Endothelial cell of umbilical vein (primary cell): ENCODE data around the gene FUT6. TPM values are rescaled to one million over a fixed set of nuclear protein-coding genes. Genes with fewer than 3 reads are reported as not detected.

Experiments used
- polyA plus RNA-seq, 4 experiments: library from polyadenylated mRNA; depleted of rRNA in 3 of 4; stranded (reverse) in 3 of 4; unstranded in 1 of 4; fragments of >200 nt; gene quantifications; 2 replicates each; pipeline versions ENCODE4 v1.2.1 to v1.2.3, GENCODE V29; 2011 to 2012; ENCODE audit warnings: missing spikeins in 1 of 4
- total RNA-seq: library from RNA; stranded (reverse); gene quantifications from 2 replicates; pipeline ENCODE4 v1.2.3, GENCODE V29; 2021

The FUT6 gene
- total and polyA plus RNA-seq, 2 donors (not counting 3 experiments of a cell fraction or from before 2014, with no cell fraction given): not detected

Other genes starting within 250 kb of the FUT6 start
- 83.7 and 85.9 TPM in 2 replicates for gene SAFB2, start 216.9 kb downstream of the FUT6 start, total RNA-seq
- 24.6 and 31.5 TPM in 2 replicates for gene SAFB2, start 216.9 kb downstream of the FUT6 start, polyA plus RNA-seq
- 96.8 and 109 TPM in 2 replicates for gene SAFB, start 216.6 kb downstream of the FUT6 start, total RNA-seq
- gene SAFB, start 216.6 kb downstream of the FUT6 start, polyA plus RNA-seq: 33.1 and 44.7 TPM in 2 replicates
- gene MICOS13, start 159.2 kb downstream of the FUT6 start, total RNA-seq: 53.0 and 55.3 TPM in 2 replicates
- 86.1 and 115 TPM in 2 replicates for gene MICOS13, start 159.2 kb downstream of the FUT6 start, polyA plus RNA-seq
- 4.4 and 5.0 TPM in 2 replicates for gene HSD11B1L, start 158.7 kb downstream of the FUT6 start, total RNA-seq
- 9.1 and 10.2 TPM in 2 replicates for gene HSD11B1L, start 158.7 kb downstream of the FUT6 start, polyA plus RNA-seq
- gene RPL36, start 149.4 kb downstream of the FUT6 start, total RNA-seq: 944 and 1,033 TPM in 2 replicates
- gene RPL36, start 149.4 kb downstream of the FUT6 start, polyA plus RNA-seq: 835 and 1,084 TPM in 2 replicates
- 95.1 and 95.7 TPM in 2 replicates for gene LONP1, start 119.6 kb downstream of the FUT6 start, total RNA-seq
- gene LONP1, start 119.6 kb downstream of the FUT6 start, polyA plus RNA-seq: 70.0 and 89.2 TPM in 2 replicates
- not detected in 2 replicates for gene CATSPERD, start 119.1 kb downstream of the FUT6 start, total RNA-seq
- gene CATSPERD, start 119.1 kb downstream of the FUT6 start, polyA plus RNA-seq: not detected in 2 replicates
- gene PRR22, start 55.0 kb downstream of the FUT6 start, total RNA-seq: 3.4 and 3.6 TPM in 2 replicates
- gene PRR22, start 55.0 kb downstream of the FUT6 start, polyA plus RNA-seq: 1.4 and 2.0 TPM in 2 replicates
- 38.9 and 40.8 TPM in 2 replicates for gene DUS3L, start 48.5 kb downstream of the FUT6 start, total RNA-seq
- gene DUS3L, start 48.5 kb downstream of the FUT6 start, polyA plus RNA-seq: 25.8 and 29.7 TPM in 2 replicates
- gene NRTN, start 34.6 kb downstream of the FUT6 start, total RNA-seq: 0.30 TPM in 1 of 2 replicates, not detected in the other
- gene NRTN, start 34.6 kb downstream of the FUT6 start, polyA plus RNA-seq: 0.41 TPM in 2 replicates
- gene FUT3, start 11.7 kb upstream of the FUT6 start, total RNA-seq: not detected in 2 replicates
- not detected in 2 replicates for gene FUT3, start 11.7 kb upstream of the FUT6 start, polyA plus RNA-seq
- not detected in 2 replicates for gene FUT5, start 30.8 kb upstream of the FUT6 start, total RNA-seq
- not detected in 2 replicates for gene FUT5, start 30.8 kb upstream of the FUT6 start, polyA plus RNA-seq
- 281 and 283 TPM in 2 replicates for gene NDUFA11, start 64.1 kb upstream of the FUT6 start, total RNA-seq
- 876 and 1,690 TPM in 2 replicates for gene NDUFA11, start 64.1 kb upstream of the FUT6 start, polyA plus RNA-seq
- gene VMAC, start 65.2 kb upstream of the FUT6 start, total RNA-seq: 4.4 and 4.7 TPM in 2 replicates
- 6.9 and 8.9 TPM in 2 replicates for gene VMAC, start 65.2 kb upstream of the FUT6 start, polyA plus RNA-seq
- gene CAPS, start 74.6 kb upstream of the FUT6 start, total RNA-seq: 6.1 and 6.9 TPM in 2 replicates
- gene CAPS, start 74.6 kb upstream of the FUT6 start, polyA plus RNA-seq: 8.9 and 11.3 TPM in 2 replicates
- gene RANBP3, start 138.4 kb upstream of the FUT6 start, total RNA-seq: 72.3 and 87.8 TPM in 2 replicates
- gene RANBP3, start 138.4 kb upstream of the FUT6 start, polyA plus RNA-seq: 85.3 and 102 TPM in 2 replicates